HEK293 (cell line): ENCODE data around the gene EPB41L2.
A peak's percentile ranks its signal among the peaks of the same experiment; 100 is the strongest.

Experiments
- CTCF ChIA-PET: fragments of 350-600 bp; formaldehyde crosslinking; extraction: SDS; loops from one replicate; lab custom pipeline; 2021; ENCODE audit warnings: antibody characterized with exemption; lab: Yijun Ruan, JAX
- POLR2A ChIA-PET: fragments of 300-600 bp; formaldehyde crosslinking; extraction: SDS; loops from one replicate; lab custom pipeline; 2020; ENCODE audit warnings: antibody characterized with exemption, inconsistent platforms; lab: Yijun Ruan, JAX
- H3K27ac ChIP-seq: fragments of 200-500 bp; sonication (Bioruptor generic); 2 replicates; pipeline ENCODE4 v1.5.1; 2014; ENCODE audit warnings: low read depth, low read length, control low read depth, inconsistent platforms; ENCODE audit errors: extremely low read depth
- H3K36me3 ChIP-seq, 2 experiments: fragments of 200-500 bp in 1 of 2; sonication (Bioruptor generic) in 1 of 2; 1 replicate in 1 of 2; 2 replicates in 1 of 2; pipeline ENCODE4 v1.5.1; 2014 to 2017; ENCODE audit warnings: inconsistent platforms in 2 of 2, low read length in 2 of 2; ENCODE audit not compliant: control insufficient read depth in 2 of 2, insufficient read depth in 1 of 2
- H3K4me1 ChIP-seq: fragments of 200-500 bp; sonication (Bioruptor generic); 2 replicates; pipeline ENCODE4 v1.5.1; 2014; ENCODE audit warnings: mild to moderate bottlenecking, low read length, inconsistent platforms; ENCODE audit not compliant: control insufficient read depth, insufficient read depth
- H3K4me3 ChIP-seq: 2 replicates; pipeline ENCODE4 v1.5.1; 2011; ENCODE audit warnings: low read depth, mild to moderate bottlenecking, control low read depth, low read length, moderate library complexity
- H3K9me3 ChIP-seq: fragments of 200-500 bp; sonication (Bioruptor generic); 2 replicates; pipeline ENCODE4 v1.5.1; 2014; ENCODE audit warnings: low read depth, low read length, inconsistent platforms; ENCODE audit not compliant: control insufficient read depth, insufficient read depth
- EGR2 ChIP-seq: fragments of 450-650 bp; formaldehyde crosslinking; IDR thresholded peaks from 2 replicates; pipeline ENCODE4 v1.5.1; 2016; ENCODE audit warnings: low read depth, missing biosample characterization, missing genetic modification characterization
- KLF1 ChIP-seq: fragments of 450-650 bp; formaldehyde crosslinking; IDR thresholded peaks from 2 replicates; pipeline ENCODE4 v1.5.1; 2016; ENCODE audit warnings: missing biosample characterization, missing genetic modification characterization
- KLF7 ChIP-seq: fragments of 450-650 bp; formaldehyde crosslinking; IDR thresholded peaks from 2 replicates; pipeline ENCODE4 v1.5.1; 2016; ENCODE audit warnings: missing biosample characterization, missing genetic modification characterization, borderline replicate concordance
- KLF9 ChIP-seq: fragments of 450-650 bp; formaldehyde crosslinking; IDR thresholded peaks from 2 replicates; pipeline ENCODE4 v1.5.1; 2016; ENCODE audit warnings: missing biosample characterization, missing genetic modification characterization, low read depth
- MYNN ChIP-seq: fragments of 450-650 bp; formaldehyde crosslinking; IDR thresholded peaks from 2 replicates; pipeline ENCODE4 v1.5.1; 2016; ENCODE audit warnings: missing biosample characterization, missing genetic modification characterization, borderline replicate concordance
- PRDM1 ChIP-seq: fragments of 450-650 bp; formaldehyde crosslinking; IDR thresholded peaks from 2 replicates; pipeline ENCODE4; 2016; ENCODE audit warnings: missing biosample characterization, missing genetic modification characterization
- SALL2 ChIP-seq: fragments of 450-650 bp; formaldehyde crosslinking; IDR thresholded peaks from 2 replicates; pipeline ENCODE4 v1.5.0; 2017; ENCODE audit warnings: missing biosample characterization, mild to moderate bottlenecking, missing genetic modification characterization, borderline replicate concordance
- TRIM28 ChIP-seq: IDR thresholded peaks from 2 replicates; pipeline ENCODE4 v1.6.1; 2011; ENCODE audit warnings: low read length, control low read depth, borderline replicate concordance
- ZFHX2 ChIP-seq: fragments of 450-650 bp; formaldehyde crosslinking; conservative IDR thresholded peaks from 2 replicates; pipeline ENCODE4 v1.5.1; 2016; ENCODE audit warnings: missing biosample characterization, missing genetic modification characterization
- ZFP37 ChIP-seq: fragments of 450-650 bp; formaldehyde crosslinking; IDR thresholded peaks from 2 replicates; pipeline ENCODE4 v1.5.1; 2016; ENCODE audit warnings: missing biosample characterization, missing genetic modification characterization
- ZFP41 ChIP-seq: fragments of 450-650 bp; formaldehyde crosslinking; IDR thresholded peaks from 2 replicates; pipeline ENCODE4 v1.5.1; 2016; ENCODE audit warnings: missing biosample characterization, missing genetic modification characterization, borderline replicate concordance
- ZNF169 ChIP-seq: fragments of 450-650 bp; formaldehyde crosslinking; IDR thresholded peaks from 2 replicates; pipeline ENCODE4 v1.5.1; 2016; ENCODE audit warnings: missing biosample characterization, missing genetic modification characterization
- ZNF18 ChIP-seq: fragments of 450-650 bp; formaldehyde crosslinking; IDR thresholded peaks from 2 replicates; pipeline ENCODE4 v1.5.1; 2016; ENCODE audit warnings: missing biosample characterization, missing genetic modification characterization
- ZNF24 ChIP-seq: fragments of 450-650 bp; formaldehyde crosslinking; IDR thresholded peaks from 2 replicates; pipeline ENCODE4 v1.5.1; 2016; ENCODE audit warnings: missing biosample characterization, missing genetic modification characterization
- ZNF292 ChIP-seq: fragments of 450-650 bp; formaldehyde crosslinking; IDR thresholded peaks from 2 replicates; pipeline ENCODE4 v1.5.1; 2016; ENCODE audit warnings: low read depth, missing biosample characterization, missing genetic modification characterization, borderline replicate concordance
- ZNF596 ChIP-seq: fragments of 450-650 bp; IDR thresholded peaks from 2 replicates; pipeline ENCODE4 v1.5.0; 2018; ENCODE audit warnings: missing biosample characterization, mild to moderate bottlenecking, missing genetic modification characterization, moderate library complexity
- ZNF600 ChIP-seq: fragments of 450-650 bp; formaldehyde crosslinking; IDR thresholded peaks from 2 replicates; pipeline ENCODE4 v1.5.1; 2016; ENCODE audit warnings: missing biosample characterization, missing genetic modification characterization
- ZNF843 ChIP-seq: fragments of 450-650 bp; formaldehyde crosslinking; IDR thresholded peaks from 2 replicates; pipeline ENCODE4 v1.5.1; 2016; ENCODE audit warnings: missing biosample characterization, missing genetic modification characterization
- TF ChIP-seq, protein P1 (sequence below): fragments of 450-650 bp; formaldehyde crosslinking; IDR thresholded peaks from 2 replicates; pipeline ENCODE4 v1.5.1; 2016; ENCODE audit warnings: missing biosample characterization, missing genetic modification characterization
- TF ChIP-seq, protein P2 (sequence below): fragments of 450-650 bp; formaldehyde crosslinking; IDR thresholded peaks from 2 replicates; pipeline ENCODE4 v1.5.1; 2016; ENCODE audit warnings: missing biosample characterization, missing genetic modification characterization

Gene EPB41L2

DNA sequence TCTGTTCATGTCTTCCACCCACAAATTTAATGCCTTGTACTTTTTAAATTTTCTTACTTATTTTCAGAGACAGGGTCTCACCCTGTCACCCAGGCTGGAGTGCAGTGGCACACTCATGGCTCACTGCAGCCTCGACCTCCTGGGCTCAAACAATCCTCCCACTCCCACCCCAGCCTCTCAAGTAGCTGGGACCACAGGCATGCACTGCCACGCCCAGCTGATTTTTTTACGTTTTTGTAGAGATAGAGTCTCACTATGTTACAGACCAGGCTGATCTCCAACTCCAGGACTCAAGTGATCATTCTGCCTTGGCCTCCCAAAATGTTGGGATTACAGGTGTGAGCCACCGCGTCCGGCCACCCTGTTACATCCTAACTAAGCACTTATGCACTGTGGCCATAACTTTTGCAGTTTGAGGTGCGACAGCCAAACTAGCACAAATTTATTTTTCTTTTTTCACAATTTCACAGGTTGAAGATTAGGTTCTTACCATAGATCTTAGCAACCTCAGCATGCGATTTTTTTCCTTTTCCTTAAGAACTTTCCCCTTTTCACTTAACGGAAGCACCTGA, 92.1 kb downstream of the EPB41L2 start:
- POLR2A ChIA-PET = no interaction called here
- CTCF ChIA-PET = no interaction called here
- H3K27ac ChIP-seq = no peak overlapping the region

GRCh38 chr6:130969791-130970491, 93.1 kb downstream of the EPB41L2 start:
- ChIA-PET POLR2A (no interaction called here), CTCF (interaction anchor here (0.6 to 0.7 kb wide), 2 partner anchors 9 to 99 kb away, joined by 3 read pairs; no protein-coding TSS in a partner anchor)
- Histone ChIP-seq H3K36me3 (no peaks in the 10 kb centered on the region), H3K9me3 (no peaks in the 10 kb centered on the region), H3K4me1 (peaks cover 27% of the 10 kb centered on the region), H3K27ac (no peak overlapping the region), H3K4me3 (no peak overlapping the region)
- TF ChIP-seq, protein P1, sequence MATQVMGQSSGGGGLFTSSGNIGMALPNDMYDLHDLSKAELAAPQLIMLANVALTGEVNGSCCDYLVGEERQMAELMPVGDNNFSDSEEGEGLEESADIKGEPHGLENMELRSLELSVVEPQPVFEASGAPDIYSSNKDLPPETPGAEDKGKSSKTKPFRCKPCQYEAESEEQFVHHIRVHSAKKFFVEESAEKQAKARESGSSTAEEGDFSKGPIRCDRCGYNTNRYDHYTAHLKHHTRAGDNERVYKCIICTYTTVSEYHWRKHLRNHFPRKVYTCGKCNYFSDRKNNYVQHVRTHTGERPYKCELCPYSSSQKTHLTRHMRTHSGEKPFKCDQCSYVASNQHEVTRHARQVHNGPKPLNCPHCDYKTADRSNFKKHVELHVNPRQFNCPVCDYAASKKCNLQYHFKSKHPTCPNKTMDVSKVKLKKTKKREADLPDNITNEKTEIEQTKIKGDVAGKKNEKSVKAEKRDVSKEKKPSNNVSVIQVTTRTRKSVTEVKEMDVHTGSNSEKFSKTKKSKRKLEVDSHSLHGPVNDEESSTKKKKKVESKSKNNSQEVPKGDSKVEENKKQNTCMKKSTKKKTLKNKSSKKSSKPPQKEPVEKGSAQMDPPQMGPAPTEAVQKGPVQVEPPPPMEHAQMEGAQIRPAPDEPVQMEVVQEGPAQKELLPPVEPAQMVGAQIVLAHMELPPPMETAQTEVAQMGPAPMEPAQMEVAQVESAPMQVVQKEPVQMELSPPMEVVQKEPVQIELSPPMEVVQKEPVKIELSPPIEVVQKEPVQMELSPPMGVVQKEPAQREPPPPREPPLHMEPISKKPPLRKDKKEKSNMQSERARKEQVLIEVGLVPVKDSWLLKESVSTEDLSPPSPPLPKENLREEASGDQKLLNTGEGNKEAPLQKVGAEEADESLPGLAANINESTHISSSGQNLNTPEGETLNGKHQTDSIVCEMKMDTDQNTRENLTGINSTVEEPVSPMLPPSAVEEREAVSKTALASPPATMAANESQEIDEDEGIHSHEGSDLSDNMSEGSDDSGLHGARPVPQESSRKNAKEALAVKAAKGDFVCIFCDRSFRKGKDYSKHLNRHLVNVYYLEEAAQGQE (tag by site-specific recombination) = peak; percentile 71
- 0 out of 2 replicates have a peak, but pooled peaks have one; percentile 20 for TF ChIP-seq ZNF600 (tag by site-specific recombination)
- no peak for TF ChIP-seq MYNN
- TF ChIP-seq TRIM28 = 0 out of 2 replicates have a peak, but pooled peaks have one; percentile 47
- no peak for TF ChIP-seq ZNF24 (tag by site-specific recombination)
- TF ChIP-seq ZNF843 (tag by site-specific recombination) = no peak
- TF ChIP-seq ZNF596 (tag by site-specific recombination) = no peak
- no peak for TF ChIP-seq ZNF292
- TF ChIP-seq KLF7 = no peak

More for the DNA sequence above, 92.1 kb downstream of the EPB41L2 start:
- Histone ChIP-seq H3K4me3 (no peak overlapping the region), H3K4me1 (peaks cover 27% of the 10 kb centered on the region), H3K9me3 (no peaks in the 10 kb centered on the region), H3K36me3 (no peaks in the 10 kb centered on the region)
- TF ChIP-seq ZFP37 (tag by site-specific recombination) (no peak), EGR2 (tag by site-specific recombination) (0 out of 2 replicates have a peak, but pooled peaks have one; percentile 33), ZFHX2 (tag by site-specific recombination) (peak; percentile 48; the same call in 1 of the 2 replicates), SALL2 (tag by site-specific recombination) (no peak), KLF9 (tag by site-specific recombination) (peak; percentile 16; the same call in 1 of the 2 replicates), ZFP41 (tag by site-specific recombination) (no peak), PRDM1 (tag by site-specific recombination) (0 out of 2 replicates have a peak, but pooled peaks have one; percentile 11), ZNF18 (tag by site-specific recombination) (no peak), KLF1 (tag by site-specific recombination) (peak; percentile 56), ZNF169 (tag by site-specific recombination) (no peak)
- TF ChIP-seq, protein P1 (tag by site-specific recombination) = no peak
- TF ChIP-seq, protein P2, sequence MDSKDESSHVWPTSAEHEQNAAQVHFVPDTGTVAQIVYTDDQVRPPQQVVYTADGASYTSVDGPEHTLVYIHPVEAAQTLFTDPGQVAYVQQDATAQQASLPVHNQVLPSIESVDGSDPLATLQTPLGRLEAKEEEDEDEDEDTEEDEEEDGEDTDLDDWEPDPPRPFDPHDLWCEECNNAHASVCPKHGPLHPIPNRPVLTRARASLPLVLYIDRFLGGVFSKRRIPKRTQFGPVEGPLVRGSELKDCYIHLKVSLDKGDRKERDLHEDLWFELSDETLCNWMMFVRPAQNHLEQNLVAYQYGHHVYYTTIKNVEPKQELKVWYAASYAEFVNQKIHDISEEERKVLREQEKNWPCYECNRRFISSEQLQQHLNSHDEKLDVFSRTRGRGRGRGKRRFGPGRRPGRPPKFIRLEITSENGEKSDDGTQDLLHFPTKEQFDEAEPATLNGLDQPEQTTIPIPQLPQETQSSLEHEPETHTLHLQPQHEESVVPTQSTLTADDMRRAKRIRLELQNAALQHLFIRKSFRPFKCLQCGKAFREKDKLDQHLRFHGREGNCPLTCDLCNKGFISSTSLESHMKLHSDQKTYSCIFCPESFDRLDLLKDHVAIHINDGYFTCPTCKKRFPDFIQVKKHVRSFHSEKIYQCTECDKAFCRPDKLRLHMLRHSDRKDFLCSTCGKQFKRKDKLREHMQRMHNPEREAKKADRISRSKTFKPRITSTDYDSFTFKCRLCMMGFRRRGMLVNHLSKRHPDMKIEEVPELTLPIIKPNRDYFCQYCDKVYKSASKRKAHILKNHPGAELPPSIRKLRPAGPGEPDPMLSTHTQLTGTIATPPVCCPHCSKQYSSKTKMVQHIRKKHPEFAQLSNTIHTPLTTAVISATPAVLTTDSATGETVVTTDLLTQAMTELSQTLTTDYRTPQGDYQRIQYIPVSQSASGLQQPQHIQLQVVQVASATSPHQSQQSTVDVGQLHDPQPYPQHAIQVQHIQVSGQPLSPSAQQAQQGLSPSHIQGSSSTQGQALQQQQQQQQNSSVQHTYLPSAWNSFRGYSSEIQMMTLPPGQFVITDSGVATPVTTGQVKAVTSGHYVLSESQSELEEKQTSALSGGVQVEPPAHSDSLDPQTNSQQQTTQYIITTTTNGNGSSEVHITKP (tag by site-specific recombination) = no peak
